Tibial artery (tissue), 4 donors: ENCODE measurements around the gene B4GALT5.

Experiments used
- DNase-seq, 2 donors: peaks; one replicate each; pipeline ENCODE4 v3.0.0-alpha.2; 2019
- H3K27ac ChIP-seq, 2 donors: fragments of 200-600 bp; sonication (generic) in 1 of 2; 1 replicate in 1 of 2; 2 replicates in 1 of 2; pipeline ENCODE4 v1.5.1; 2018 to 2019; ENCODE audit warnings: mild to moderate bottlenecking in 1 of 2
- H3K27me3 ChIP-seq, 2 donors: fragments of 200-600 bp; sonication (generic) in 1 of 2; one replicate each; pipeline versions ENCODE4 v1.5.1 to v1.6.0; 2016 to 2019
- H3K36me3 ChIP-seq, 3 donors: fragments of 200-600 bp; sonication (generic) in 2 of 3; one replicate each; pipeline ENCODE4 v1.5.1; 2016 to 2019; ENCODE audit warnings: mild to moderate bottlenecking in 2 of 3
- H3K4me1 ChIP-seq, 4 donors: fragments of 200-600 bp; sonication (generic) in 2 of 4; 1 replicate in 3 of 4; 2 replicates in 1 of 4; pipeline ENCODE4 v1.5.1; 2016 to 2019
- H3K4me3 ChIP-seq, 2 donors: fragments of 200-600 bp; sonication (generic) in 1 of 2; 1 replicate in 1 of 2; 2 replicates in 1 of 2; pipeline ENCODE4 v1.5.1; 2018 to 2019; ENCODE audit warnings: mild to moderate bottlenecking in 2 of 2
- H3K9me3 ChIP-seq, 3 donors: fragments of 200-600 bp; sonication (generic) in 1 of 3; one replicate each; pipeline ENCODE4 v1.5.1; 2016 to 2019
- intact Hi-C: fragments of 100-400 bp; cut with DNase I; formaldehyde crosslinking; loops from one replicate; pipeline ENCODE4 v1.15.0; 2023; ENCODE audit warnings: low total_unique reads
- TF ChIP-seq, protein P1 (sequence below), 2 experiments: fragments of 200-600 bp in 1 of 2; fragments of 450-650 bp in 1 of 2; IDR thresholded peaks; one replicate each; pipeline ENCODE4 v1.5.1; 2017 to 2019; ENCODE audit warnings: antibody characterized with exemption in 2 of 2, mild to moderate bottlenecking in 1 of 2, moderate library complexity in 1 of 2

B4GALT5 gene

DNA sequence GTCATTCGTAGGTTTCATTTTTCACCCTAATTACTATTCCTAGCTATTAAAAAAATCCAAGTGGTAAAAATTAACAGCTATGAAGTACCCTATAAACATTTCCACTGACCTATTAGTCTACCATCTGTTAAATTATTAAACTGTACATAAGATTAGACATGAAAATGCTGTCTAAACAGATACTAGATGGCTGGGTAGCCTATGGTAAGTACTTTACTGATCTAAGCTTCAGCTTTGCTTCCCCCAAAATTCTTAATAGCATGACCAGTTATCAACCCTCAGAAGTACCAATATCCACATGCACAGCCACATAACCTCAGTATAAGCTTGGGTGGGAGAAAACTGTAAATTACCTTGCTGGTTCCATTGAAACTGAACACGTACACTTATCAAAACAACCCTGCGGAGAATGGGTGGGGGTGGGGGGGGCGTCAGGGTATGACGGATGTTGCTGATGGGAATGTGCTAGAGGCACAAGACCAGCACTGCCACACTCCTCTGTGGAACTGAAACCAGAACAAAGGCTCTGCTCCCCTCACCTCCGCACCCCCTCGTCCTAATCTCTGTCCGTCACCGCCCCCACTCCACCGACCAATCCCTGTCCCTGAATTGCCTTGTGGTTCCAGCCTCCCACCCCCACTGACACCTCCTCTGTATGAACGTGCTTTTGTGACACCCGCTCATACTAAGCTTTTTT is 45.3 kb downstream of the B4GALT5 start:
- Histone ChIP-seq H3K9me3 (no peaks in the 10 kb centered on the region), H3K4me3 (no peak overlapping the region), H3K36me3 (no peaks in the 10 kb centered on the region), H3K4me1 (peaks cover 4 to 59% (median 17%) of the 10 kb centered on the region in 4 donors), H3K27ac (no peak overlapping the region), H3K27me3 (no peaks in the 10 kb centered on the region)
- DNase-seq, result no peak
- TF ChIP-seq, protein P1, sequence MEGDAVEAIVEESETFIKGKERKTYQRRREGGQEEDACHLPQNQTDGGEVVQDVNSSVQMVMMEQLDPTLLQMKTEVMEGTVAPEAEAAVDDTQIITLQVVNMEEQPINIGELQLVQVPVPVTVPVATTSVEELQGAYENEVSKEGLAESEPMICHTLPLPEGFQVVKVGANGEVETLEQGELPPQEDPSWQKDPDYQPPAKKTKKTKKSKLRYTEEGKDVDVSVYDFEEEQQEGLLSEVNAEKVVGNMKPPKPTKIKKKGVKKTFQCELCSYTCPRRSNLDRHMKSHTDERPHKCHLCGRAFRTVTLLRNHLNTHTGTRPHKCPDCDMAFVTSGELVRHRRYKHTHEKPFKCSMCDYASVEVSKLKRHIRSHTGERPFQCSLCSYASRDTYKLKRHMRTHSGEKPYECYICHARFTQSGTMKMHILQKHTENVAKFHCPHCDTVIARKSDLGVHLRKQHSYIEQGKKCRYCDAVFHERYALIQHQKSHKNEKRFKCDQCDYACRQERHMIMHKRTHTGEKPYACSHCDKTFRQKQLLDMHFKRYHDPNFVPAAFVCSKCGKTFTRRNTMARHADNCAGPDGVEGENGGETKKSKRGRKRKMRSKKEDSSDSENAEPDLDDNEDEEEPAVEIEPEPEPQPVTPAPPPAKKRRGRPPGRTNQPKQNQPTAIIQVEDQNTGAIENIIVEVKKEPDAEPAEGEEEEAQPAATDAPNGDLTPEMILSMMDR (IDR thresholded peaks at IDR 0.05), result no peak
- intact Hi-C loops, result no loop called here

DNA sequence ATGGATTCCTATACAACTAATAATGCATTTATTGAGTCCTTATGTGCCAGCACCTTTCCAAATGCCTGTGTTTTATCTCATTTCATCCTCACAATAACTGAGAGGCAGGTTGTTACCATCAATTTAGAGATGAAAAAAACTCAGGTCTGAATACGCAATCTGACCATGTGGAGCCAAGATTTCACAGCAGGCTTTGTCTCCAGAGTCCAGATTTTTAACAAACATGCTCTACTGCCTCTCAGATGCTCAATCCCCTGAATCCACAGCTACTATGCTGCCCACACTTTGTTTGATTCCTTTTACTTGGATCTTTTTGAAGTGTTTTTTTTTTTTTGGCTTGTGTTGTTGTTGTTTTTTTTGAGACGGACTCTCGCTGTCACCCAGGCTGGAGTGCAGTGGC is 46.8 kb downstream of the B4GALT5 start:
- TF ChIP-seq, protein P1 (IDR thresholded peaks at IDR 0.05), result no peak
- no peak for DNase-seq
- Histone ChIP-seq H3K36me3 (no peaks in the 10 kb centered on the region), H3K9me3 (no peaks in the 10 kb centered on the region), H3K4me1 (peaks cover 0 to 53% (median 19%) of the 10 kb centered on the region in 4 donors), H3K27ac (no peak overlapping the region), H3K27me3 (no peaks in the 10 kb centered on the region), H3K4me3 (no peak overlapping the region)
- intact Hi-C loops, result no loop called here

DNA sequence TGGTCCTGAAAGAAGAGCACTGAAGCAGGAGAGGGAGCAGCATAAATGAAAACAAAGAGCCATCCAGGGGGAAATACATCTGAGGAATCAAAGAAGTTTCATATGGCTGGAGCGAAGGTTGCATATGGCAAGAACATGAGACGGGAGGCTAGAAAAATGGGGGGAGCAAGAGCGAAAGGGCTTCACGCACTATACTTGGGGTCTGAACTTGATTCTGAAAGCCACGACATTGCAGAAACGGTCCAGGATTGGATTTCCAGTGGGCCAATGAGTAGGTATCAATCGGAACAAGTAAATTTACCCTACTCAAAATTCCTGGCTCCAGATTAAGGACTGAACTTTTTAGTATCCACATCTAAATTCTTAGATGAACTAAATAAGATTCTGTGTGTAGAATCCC is 47.9 kb downstream of the B4GALT5 start:
- Histone ChIP-seq H3K27me3 (no peaks in the 10 kb centered on the region), H3K9me3 (no peaks in the 10 kb centered on the region), H3K27ac (no peak overlapping the region), H3K4me3 (no peak overlapping the region), H3K36me3 (no peaks in the 10 kb centered on the region), H3K4me1 (peaks cover 0 to 42% (median 20%) of the 10 kb centered on the region in 4 donors)
- no peak for DNase-seq
- intact Hi-C loops, result no loop called here
- TF ChIP-seq, protein P1 (IDR thresholded peaks at IDR 0.05), result no peak

DNA sequence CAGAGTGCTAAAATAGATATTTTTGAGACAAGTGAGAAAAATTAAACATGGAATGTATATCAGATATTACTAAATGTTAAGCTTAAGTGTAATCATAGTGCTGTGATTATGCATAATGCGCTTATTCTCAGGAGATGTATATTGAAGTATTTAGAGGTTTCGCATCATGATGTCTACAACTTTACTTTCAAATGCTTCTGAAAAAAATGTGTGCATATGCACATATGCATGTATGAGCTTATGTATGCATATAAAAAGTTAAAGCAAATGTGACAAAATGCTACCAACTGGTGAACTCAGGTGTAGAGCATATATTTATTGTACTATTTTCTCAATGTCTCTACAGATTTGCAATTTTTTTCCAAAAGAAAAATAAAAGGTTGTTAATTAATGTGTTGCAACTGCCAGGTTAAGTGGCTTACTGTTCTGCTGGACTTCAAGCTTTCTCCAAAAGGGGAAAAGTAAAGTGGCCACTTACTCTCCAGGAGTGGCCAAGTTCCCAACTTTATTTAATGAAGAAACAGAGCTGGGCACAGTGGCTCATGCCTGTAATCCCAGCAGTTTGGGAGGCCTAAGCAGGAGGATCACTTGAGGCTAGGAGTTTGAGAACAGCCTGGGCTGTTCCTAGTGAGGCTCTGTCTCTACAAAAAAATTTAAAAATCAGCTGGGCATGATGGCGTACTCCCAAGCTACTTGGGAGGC is 48.9 kb downstream of the B4GALT5 start:
- intact Hi-C loops, result no loop called here
- H3K36me3 ChIP-seq, result no peaks in the 10 kb centered on the region
- H3K27me3 ChIP-seq, result no peaks in the 10 kb centered on the region
- peaks cover 0 to 33% (median 14%) of the 10 kb centered on the region in 4 donors for H3K4me1 ChIP-seq
- H3K27ac ChIP-seq, result no peak overlapping the region
- no peak overlapping the region for H3K4me3 ChIP-seq
- H3K9me3 ChIP-seq, result no peaks in the 10 kb centered on the region
- TF ChIP-seq, protein P1 (IDR thresholded peaks at IDR 0.05), result no peak
- no peak for DNase-seq

DNA sequence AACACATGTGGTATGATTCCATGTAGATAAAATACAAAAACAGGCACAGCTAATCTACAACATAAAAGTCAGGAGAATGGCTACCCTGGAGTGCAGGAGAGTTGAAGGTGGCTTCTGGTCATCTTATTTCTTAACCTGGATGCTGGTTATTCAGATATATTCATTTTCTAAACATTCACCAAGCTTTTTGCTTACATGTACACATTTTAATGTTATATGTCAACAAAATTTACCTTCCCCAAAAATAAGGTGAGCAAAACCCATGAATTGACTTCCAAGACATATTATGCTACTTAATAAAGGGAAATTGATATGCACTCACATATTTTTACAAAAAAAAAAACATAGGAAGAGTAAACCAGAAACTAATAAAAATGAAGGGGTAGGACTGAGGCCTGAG is 50.6 kb downstream of the B4GALT5 start:
- H3K4me1 ChIP-seq, result peaks cover 0 to 36% (median 15%) of the 10 kb centered on the region in 4 donors
- intact Hi-C loops, result no loop called here
- TF ChIP-seq, protein P1 (IDR thresholded peaks at IDR 0.05), result no peak

More for the DNA sequence above, 50.6 kb downstream of the B4GALT5 start:
- Histone ChIP-seq H3K4me3 (no peak overlapping the region), H3K36me3 (no peaks in the 10 kb centered on the region), H3K9me3 (no peaks in the 10 kb centered on the region), H3K27ac (no peak overlapping the region), H3K27me3 (no peaks in the 10 kb centered on the region)
- no peak for DNase-seq
